HG02973 (cell line): ENCODE data around the gene TBC1D4.
A peak's percentile ranks its signal among the peaks of the same experiment; 100 is the strongest.

Experiments
- ATAC-seq: cut with Tn5 transposase; IDR thresholded peaks from one replicate; pipeline ENCODE4 v1.9.1; 2021; ENCODE audit warnings: moderate library complexity; ENCODE audit not compliant: unreplicated experiment

TBC1D4 gene, protein sequence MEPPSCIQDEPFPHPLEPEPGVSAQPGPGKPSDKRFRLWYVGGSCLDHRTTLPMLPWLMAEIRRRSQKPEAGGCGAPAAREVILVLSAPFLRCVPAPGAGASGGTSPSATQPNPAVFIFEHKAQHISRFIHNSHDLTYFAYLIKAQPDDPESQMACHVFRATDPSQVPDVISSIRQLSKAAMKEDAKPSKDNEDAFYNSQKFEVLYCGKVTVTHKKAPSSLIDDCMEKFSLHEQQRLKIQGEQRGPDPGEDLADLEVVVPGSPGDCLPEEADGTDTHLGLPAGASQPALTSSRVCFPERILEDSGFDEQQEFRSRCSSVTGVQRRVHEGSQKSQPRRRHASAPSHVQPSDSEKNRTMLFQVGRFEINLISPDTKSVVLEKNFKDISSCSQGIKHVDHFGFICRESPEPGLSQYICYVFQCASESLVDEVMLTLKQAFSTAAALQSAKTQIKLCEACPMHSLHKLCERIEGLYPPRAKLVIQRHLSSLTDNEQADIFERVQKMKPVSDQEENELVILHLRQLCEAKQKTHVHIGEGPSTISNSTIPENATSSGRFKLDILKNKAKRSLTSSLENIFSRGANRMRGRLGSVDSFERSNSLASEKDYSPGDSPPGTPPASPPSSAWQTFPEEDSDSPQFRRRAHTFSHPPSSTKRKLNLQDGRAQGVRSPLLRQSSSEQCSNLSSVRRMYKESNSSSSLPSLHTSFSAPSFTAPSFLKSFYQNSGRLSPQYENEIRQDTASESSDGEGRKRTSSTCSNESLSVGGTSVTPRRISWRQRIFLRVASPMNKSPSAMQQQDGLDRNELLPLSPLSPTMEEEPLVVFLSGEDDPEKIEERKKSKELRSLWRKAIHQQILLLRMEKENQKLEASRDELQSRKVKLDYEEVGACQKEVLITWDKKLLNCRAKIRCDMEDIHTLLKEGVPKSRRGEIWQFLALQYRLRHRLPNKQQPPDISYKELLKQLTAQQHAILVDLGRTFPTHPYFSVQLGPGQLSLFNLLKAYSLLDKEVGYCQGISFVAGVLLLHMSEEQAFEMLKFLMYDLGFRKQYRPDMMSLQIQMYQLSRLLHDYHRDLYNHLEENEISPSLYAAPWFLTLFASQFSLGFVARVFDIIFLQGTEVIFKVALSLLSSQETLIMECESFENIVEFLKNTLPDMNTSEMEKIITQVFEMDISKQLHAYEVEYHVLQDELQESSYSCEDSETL (N-terminal part only)

DNA sequence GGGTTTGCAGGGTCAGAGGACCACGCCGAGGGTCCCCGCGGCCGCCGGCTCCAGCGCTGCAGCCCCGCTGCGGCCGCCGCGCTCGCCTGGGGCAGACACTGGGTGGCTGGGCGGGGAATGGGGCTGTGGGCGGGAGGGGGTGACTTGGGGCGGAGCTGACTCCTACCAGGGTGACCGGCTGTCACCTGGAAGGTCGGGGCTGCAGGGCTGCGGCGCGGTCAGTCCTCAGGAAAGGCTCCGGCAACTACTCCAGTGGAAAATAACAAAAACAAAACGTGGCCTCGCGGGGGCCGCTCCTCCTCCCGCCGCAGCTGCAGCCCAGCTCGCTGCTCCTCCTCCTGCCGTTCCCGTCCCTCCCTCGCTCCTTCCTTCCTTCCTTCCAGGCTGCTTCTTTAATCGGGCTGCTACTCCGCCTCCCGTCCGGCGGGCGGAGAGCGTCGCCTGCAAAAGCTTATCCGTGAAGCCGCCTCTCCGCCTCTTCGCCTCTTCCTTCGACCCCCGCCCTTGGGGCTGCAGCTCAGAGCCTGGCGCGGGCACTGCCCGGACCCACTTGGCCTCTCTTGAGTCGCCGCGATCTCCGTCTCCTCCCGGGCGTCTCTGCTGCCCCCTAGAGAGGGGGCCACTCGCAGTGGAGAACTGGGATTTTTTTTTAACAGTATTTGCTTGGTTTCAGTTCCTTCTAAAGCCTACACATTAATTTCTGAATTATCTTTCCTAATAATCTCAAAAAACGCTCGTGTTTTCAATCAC, at the start of gene TBC1D4:
TSS of gene TBC1D4 (minus strand) at position 100 of the 750 bp plus-strand sequence. CDS start 402 bp downstream, outside the sequence.
- peak; percentile 73 for ATAC-seq

DNA sequence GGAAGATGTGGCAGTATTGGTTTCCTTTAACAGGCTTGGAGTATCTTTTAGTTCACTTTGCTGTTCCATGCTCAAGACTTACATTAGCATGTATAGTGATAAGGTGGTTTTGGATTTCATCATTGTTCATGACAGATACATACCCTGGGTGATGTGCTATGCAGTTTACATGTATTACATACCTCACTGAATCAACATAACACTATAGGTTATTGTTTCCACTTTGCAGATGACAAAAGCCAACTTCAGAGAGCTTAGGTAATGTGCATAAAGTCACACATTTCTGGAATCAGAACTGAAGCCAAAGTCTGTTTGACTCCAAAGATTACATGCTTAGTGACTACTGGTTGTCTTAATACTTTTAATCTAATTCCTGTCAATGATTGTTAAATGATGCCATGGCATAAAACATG, 48.6 kb upstream of the TBC1D4 start:
- peak; percentile 58 for ATAC-seq

DNA sequence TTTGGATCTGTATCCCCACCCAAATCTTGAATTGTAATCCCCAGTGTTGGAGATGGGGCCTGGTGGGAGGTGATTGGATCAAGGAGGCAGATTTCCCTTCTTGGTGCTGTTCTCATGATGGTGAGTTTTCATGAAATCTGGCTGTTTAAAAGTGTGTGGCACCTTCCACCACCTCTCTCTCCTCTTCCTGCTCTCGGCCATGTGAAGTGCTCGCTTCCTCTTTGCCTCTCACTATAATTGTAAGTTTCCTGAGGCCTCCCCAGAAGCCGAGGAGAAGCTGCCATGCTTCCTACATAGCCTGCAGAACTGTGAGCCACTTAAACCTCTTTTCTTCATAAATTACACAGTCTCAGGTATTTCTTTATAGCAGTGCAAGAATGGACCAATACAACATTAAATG, 40.0 kb upstream of the TBC1D4 start:
- no peak for ATAC-seq

DNA sequence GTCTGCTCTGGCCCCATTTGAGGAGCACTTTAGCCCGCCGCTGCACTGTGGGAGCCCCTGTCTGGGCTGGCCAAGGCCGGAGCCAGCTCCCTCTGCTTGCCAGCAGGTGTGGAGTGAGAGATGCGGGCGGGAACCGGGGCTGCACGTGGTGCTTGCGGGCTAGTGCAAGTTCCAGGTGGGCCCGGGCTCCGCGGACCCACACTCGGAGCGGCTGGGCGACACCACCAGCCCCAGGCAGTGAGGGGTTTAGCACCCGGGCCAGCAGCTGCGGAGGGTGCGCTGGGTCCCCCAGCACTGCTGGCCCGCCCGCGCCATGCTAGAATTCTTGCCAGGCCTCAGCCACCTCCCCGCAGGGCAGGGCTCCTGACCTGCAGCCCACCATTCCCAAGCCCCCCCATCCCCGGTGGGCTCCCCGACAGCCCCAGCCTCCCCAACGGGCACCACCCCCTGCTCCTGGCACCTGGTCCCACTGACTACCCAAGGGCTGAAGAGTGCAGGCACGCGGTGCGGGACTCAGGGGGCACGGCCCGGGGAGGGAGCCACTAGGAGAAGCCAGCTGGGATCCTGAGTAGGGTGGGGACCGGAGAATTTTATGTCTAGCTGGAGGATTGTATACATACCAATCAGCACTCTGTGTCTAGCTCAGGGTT, 36.6 kb upstream of the TBC1D4 start:
- no peak for ATAC-seq

DNA sequence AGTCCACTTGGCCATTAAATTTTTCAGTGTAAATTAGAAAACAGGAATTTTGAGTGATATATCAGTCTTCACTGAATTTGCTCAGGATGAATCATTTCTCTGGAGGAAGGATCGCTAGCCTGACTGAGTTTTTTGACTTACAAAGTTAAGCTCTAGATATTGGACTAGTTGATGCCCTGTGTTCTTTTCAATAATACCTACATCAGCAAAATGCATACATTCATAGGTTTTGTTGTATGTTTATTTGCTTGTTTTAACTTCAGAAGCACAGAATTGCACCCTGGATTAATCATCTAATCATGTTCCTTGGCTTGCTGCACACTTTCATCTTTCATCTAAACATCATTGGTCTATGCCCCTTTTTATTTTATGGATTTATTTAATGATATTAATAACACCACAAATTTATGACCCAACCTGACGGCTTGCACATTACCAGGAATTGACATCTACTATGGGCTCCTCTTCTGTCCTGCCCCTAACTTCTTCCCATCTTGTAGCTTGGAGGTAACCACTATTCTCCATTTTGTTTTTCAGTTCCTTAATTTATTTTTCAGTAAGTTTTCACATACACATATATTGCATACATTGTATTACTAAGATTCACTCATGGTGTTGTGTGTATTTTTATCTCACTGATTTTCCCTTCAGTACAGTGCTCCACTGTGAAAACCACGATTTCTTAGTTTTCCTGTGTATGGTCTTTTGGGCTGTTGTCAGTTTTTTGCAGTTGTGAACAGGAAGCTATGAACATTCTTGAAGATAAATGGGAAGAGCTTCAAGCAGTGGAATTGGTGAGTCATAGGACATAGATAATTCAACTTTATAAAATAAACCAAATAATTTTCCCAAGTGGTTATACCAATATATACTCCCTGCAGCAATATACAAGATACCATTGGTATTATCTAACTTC, 32.4 kb upstream of the TBC1D4 start:
- no peak for ATAC-seq

DNA sequence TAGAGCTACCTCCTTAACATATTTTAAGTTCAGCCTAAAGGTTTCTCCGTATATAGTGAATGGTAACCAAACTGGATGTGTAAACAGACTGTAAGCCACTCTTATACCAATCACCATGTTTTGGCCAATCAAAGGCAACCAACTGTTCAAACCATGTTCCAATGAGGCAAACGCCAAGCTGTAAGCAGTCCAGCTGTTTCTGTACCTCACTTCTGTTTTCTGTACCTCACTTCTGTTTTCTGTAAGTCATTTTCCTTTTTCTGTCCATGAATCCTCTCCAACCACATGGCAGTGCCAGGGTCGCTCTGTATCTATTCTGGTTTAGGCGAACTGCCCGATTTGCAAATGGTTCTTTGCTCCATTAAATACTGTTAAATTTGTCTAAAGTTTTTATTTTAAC, 31.3 kb upstream of the TBC1D4 start:
- no peak for ATAC-seq

DNA sequence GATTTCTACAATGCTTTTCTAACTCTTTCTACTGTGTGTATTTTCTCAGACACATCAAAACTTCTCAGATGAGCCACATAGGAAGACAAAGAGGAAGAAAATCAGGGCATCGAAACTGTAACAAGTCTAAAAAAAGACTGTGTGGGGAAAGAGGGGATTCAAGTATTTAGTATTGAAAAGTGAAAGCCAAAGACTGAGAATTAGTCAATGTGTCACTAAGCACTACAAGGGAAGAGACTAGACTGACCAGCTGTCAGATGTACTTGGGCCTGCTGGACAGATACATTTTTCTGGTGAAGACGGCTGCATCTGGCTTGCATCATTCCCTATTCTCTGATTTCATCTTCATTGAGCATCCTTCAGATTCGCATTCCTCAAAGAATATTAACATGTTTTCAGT, 30.3 kb upstream of the TBC1D4 start:
- peak; percentile 91 for ATAC-seq

DNA sequence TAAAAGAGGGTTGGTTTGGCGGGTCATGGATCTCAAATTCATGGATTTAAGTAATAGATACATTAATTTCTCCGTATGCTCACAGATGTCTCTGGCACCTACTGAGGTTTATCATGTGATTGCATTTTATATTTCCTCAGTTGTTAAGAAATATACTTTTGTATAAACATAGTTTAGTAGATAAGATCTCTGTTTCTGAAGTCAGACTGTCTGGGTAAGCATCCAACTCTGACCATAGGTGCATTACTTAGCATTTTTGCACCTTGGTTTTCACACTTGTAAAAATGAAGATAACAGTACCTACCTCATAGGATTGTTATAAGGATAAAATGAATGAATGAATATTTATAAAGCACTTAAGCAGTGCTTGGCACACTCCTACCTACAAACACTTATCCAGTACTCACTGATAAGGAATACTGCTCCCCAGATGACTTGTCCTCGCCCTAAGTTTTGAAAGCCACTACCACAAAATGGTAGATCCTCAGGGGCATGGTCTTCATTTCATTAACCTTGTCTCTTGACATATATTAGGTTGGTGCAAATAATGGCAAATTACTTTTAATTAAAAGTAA, 29.2 kb upstream of the TBC1D4 start:
- ATAC-seq: no peak

DNA sequence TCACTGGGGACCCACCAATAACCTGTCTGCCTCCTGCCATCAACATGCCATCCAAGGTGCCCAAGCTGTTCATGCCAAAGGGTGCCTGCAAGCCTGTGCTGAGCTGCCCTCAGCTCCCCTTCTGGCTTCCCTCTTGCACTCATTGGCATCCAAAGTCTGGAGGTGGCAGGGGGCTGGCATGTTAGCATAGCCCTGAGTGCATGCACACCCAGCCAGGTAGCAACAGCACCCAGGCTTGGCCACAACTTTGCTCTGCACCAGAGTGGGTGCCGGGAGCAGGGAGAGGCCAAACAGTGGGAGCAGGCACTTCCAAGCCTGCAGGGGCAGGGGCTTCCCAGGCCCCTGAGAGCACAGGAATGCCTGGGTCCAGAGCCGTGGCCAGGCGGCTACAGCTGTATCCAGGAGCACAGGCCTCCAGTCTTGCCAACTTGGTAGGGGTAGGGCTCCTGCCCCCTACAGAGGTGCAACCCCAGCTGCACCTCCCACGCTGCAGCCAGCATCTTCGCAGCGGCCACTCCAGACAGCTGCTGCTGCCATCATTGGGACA, 26.1 kb upstream of the TBC1D4 start:
- no peak for ATAC-seq

DNA sequence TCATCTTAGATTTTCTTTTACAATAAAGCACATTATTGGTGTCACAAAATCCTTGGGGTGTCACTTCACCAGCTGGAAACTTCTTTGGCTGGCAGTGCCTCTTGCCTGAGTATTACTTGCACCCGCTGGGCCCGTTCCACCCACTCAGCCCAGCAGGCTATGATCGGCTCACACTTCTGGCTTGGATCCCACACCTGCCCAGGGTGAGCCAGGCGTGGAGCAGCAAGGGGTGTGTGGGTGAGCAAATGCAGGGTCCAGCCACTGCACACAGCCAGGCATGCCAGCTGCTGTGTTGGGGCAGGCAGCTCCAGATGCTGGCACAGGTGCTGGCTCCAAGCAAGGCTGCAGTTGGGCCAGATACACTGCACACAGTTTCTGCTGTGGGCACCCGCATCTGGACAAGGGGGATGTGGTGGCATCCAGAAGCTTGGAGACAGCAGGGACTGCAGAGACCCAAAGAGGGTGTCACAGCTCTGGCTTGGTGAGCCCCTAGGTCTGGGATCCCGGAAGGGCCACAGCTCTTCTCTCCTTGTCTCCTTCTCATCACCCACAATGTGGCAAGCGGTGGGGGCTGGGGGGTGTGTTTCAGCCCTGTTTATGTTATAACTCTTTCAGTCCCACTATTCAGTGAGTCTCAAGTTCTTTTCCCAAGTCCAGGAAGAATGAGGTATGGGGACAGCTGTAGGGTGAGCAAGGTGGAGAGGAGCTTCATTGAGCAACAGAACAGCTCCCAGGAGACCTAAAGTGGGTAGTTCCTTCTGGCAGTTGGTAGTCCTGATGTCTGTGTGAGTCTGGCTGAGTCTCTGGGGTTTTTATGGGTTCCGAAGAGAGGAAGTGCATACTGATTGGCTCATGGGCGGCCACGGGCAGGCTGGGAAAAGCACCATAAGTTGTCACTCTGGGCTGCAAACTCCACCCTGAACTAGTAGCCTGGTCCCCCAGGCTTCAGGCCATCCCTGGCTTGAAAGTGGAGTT, 25.3 kb upstream of the TBC1D4 start:
- no peak for ATAC-seq

DNA sequence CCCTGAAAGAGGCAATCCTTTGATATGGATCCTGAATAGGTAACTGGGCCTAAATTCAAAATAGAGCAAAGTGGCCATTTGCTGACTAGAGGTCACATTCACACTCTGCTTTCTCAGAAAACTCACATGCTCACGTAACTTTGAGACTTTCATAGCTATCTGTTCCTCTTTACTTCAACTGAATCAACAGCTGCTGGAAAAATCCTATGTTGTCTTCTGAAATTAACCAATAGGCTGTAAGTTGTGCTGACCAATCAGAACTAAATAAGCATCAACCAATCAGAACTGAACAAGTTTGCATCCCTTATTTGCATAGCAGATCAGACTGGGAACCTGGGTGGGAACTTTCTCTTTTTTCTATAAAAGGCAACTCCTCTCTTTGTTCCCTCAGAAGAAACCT, 24.0 kb upstream of the TBC1D4 start:
- ATAC-seq: no peak

DNA sequence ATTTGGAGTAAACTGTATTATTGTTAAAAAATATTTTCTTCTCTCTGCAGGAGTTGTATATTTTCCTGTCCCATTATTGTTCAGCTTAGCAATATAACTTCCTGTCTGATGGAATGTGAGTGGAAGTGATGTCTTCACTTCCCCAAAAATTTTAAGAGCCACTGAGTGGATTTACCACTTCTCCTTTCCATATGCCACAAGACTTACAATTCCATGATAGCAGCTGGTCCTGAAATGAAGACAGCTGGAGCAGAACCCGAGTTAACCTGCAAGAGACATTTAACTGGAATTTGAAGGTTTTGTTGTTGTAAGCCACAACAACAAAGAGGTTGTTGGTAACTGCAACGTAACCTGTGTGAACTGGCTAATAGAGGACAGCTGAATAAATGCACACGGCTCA, 23.4 kb upstream of the TBC1D4 start:
- no peak for ATAC-seq

DNA sequence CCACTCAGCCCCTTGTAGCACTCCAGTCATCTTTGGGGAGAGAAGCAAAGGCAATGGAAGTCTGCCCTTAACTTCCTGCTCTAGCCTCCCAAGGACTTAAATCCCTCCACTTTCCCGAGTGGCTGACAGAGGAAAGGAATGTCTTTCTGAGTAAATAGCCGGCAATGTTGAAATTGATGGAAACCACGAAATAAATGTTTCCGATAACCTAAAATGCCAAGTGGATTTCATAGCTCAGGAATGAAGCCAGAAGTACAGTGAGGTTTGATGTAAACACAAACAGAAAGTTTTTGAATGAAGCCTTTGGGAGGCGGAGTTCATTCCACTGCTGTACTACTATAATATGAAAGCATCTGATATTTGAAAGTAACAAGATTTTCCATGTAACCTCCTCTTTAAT, 14.0 kb upstream of the TBC1D4 start:
- no peak for ATAC-seq

DNA sequence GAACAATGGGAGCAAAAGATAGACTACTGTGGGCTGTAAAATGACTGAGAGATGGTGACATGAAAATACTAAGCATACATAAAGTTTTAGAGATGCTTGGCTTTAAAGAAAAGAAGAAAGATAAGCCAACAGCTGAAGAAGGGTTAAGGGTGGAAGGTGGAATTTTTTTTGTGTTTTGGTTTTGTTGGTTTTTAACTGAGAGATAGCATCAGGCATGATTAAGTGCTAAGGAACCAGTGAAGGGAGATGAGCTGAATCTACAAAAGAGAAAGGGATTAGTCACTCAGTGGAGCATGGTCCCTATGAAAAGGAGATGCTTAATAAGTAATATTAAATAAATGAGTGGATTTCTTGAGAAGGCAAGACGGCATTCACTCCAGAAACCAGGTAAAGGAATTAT, 12.5 kb upstream of the TBC1D4 start:
- ATAC-seq: no peak

DNA sequence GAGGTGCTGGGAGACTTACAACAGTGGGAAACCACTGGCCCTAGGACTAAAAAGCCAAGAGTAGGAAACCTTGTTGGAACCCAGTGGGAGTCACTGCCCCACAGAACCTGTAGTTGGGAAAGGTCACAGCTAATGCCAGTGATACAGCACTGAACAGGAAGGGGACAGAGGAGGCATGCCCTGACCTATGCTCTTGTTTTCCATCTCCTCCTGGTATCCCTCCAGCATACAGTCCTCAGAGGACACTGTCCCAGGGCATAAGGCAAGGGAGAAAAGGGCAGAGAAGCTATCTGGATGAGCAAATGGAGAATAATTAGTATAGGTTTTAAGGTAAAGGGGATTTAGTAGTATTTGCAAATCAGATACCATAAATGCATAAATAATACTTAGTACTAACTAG, 11.2 kb upstream of the TBC1D4 start:
- no peak for ATAC-seq

DNA sequence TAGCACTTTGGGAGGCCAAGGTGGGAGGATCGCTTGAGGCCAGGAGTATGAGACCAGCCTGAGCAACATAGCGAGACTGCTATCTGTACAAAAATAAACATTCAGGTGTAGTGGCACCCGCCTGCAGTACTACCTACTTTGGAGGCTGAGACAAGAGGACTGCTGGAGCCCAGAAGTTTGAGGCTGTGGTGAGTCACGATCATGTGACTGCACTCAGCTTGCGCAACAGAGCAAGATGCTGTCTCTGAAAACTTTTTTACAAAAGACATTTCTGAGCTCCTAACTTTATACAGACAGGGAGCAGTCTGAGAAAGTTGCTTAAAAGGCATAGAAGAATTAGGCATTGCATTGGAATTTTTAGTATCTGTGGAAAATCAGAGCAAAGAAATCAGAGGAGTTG, 10.4 kb upstream of the TBC1D4 start:
- ATAC-seq: no peak

DNA sequence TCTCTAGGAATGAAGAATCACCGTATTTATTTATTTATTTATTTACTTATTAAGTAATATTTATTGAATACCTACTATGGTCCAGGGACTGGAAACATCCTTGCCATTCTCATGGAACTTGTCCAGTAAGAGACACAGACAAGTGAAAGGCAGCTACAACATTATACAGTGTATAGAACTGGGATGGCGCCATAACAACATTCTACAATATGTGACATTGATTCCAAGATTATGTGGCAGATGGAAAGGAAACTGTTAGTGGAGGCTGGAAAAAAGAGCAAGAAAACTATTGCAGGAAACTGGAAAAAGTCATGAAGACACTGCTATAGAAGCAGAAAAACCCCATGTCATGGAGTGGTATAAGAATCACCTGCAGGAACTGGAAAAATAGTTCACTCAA, 9.4 kb upstream of the TBC1D4 start:
- no peak for ATAC-seq
